Astrocyte (in vitro differentiated cells and primary cell): ENCODE measurements around the gene BRICD5. TPM values are rescaled to one million over a fixed set of nuclear protein-coding genes. Genes with fewer than 3 reads are reported as not detected.

ENCODE experiments used
- DNase-seq: peaks from one replicate; pipeline ENCODE4 v3.0.0-alpha.2; 2010; ENCODE audit warnings: low read depth
- FAIRE-seq: peaks from 2 replicates; lab custom pipeline; 2011; peaks lifted over from hg19 to GRCh38; lab: Jason Lieb, UNC
- H2AFZ ChIP-seq: 2 replicates; pipeline ENCODE4 v1.6.0; 2012; ENCODE audit warnings: low read depth, low read length, inconsistent platforms
- H3K27ac ChIP-seq: 2 replicates; pipeline ENCODE4 v1.5.1; 2011; ENCODE audit warnings: low read depth, low read length, inconsistent platforms
- H3K27me3 ChIP-seq: 2 replicates; pipeline ENCODE4 v1.6.0; 2011; ENCODE audit warnings: low read length, inconsistent platforms; ENCODE audit not compliant: insufficient read depth
- H3K36me3 ChIP-seq: 2 replicates; pipeline ENCODE4 v1.5.1; 2011; ENCODE audit warnings: low read length, inconsistent platforms; ENCODE audit not compliant: insufficient read depth
- H3K4me1 ChIP-seq: 2 replicates; pipeline ENCODE4 v1.5.1; 2011; ENCODE audit warnings: low read length, inconsistent platforms; ENCODE audit not compliant: insufficient read depth
- H3K4me2 ChIP-seq: 2 replicates; pipeline ENCODE4 v1.6.0; 2012; ENCODE audit warnings: low read length, inconsistent platforms
- H3K4me3 ChIP-seq: 2 replicates; pipeline ENCODE4 v1.5.1; 2011; ENCODE audit warnings: low read depth, mild to moderate bottlenecking, low read length, inconsistent platforms; ENCODE audit not compliant: insufficient read depth
- H3K79me2 ChIP-seq: 2 replicates; pipeline ENCODE4 v1.6.0; 2012; ENCODE audit warnings: mild to moderate bottlenecking, low read length, inconsistent platforms; ENCODE audit not compliant: insufficient read depth
- H3K9ac ChIP-seq: 2 replicates; pipeline ENCODE4 v1.6.0; 2012; ENCODE audit warnings: mild to moderate bottlenecking, low read length, inconsistent platforms
- H3K9me3 ChIP-seq: 2 replicates; pipeline ENCODE4 v1.5.1; 2012; ENCODE audit warnings: low read depth, mild to moderate bottlenecking, low read length, inconsistent platforms; ENCODE audit not compliant: insufficient read depth
- H4K20me1 ChIP-seq: 2 replicates; pipeline ENCODE4 v1.6.0; 2012; ENCODE audit warnings: low read length, inconsistent platforms; ENCODE audit not compliant: insufficient read depth
- H3K27ac Mint-ChIP-seq: one replicate; pipeline ENCODE4 v1.8.0; 2021; ENCODE audit warnings: mild to moderate bottlenecking, mixed read lengths; ENCODE audit not compliant: unreplicated experiment
- H3K27me3 Mint-ChIP-seq: one replicate; pipeline ENCODE4 v1.8.0; 2021; ENCODE audit warnings: low read depth, mixed read lengths; ENCODE audit not compliant: unreplicated experiment
- H3K36me3 Mint-ChIP-seq: one replicate; pipeline ENCODE4 v1.8.0; 2021; ENCODE audit warnings: low read depth, mixed read lengths; ENCODE audit not compliant: unreplicated experiment
- H3K4me1 Mint-ChIP-seq: one replicate; pipeline ENCODE4 v1.8.0; 2021; ENCODE audit warnings: low read depth, mixed read lengths; ENCODE audit not compliant: unreplicated experiment
- H3K4me3 Mint-ChIP-seq: one replicate; pipeline ENCODE4 v1.8.0; 2021; ENCODE audit warnings: mild to moderate bottlenecking, moderate library complexity, mixed read lengths; ENCODE audit not compliant: unreplicated experiment
- H3K9me3 Mint-ChIP-seq: one replicate; pipeline ENCODE4 v1.8.0; 2021; ENCODE audit warnings: mild to moderate bottlenecking, mixed read lengths; ENCODE audit not compliant: unreplicated experiment
- CTCF ChIP-seq: IDR thresholded peaks from 2 replicates; pipeline ENCODE4 v1.5.1; 2011; ENCODE audit warnings: low read depth, mild to moderate bottlenecking, inconsistent platforms, low read length, moderate library complexity; ENCODE audit not compliant: insufficient read depth
- EZH2 ChIP-seq: IDR thresholded peaks from 2 replicates; pipeline ENCODE4 v1.6.1; 2012; ENCODE audit warnings: mild to moderate bottlenecking, low read length, inconsistent platforms; ENCODE audit not compliant: insufficient read depth
- total RNA-seq: library from RNA; stranded (reverse); gene quantifications from 2 replicates; pipeline ENCODE4 v1.2.1, GENCODE V29; 2021

Gene BRICD5
- total RNA-seq, 1 donor from 2014 or later, result 6.4 TPM

DNA sequence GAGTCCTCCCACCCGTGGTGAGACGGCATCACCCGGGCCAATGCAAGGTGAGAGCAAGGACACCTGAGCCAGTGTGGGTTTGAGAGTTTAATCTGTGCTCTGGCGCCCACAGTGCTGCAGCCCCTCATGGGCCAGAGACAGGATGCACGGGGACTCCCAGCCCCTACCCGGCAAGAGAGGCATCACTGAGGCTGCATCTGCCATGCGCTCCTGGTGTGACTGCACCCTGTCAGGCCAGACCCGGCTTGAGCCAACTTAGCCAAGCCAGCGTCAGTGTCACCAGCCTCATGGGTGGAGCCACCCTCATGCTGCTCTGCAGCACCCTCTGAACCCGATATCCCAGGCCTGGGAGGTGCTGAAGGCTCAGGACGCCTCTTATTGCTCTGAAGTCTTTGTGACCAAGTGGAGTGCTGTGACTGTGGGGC, 1.3 kb upstream of the BRICD5 start:
- DNase-seq (no peak), FAIRE-seq (no peak)
- Histone ChIP-seq H3K4me1 (peaks cover 19% of the 10 kb centered on the region), H2AFZ (no peak overlapping the region), H3K27me3 (no peaks in the 10 kb centered on the region), H3K9ac (no peak overlapping the region), H3K4me3 (no peak overlapping the region), H3K79me2 (peaks cover 35% of the 10 kb centered on the region), H4K20me1 (peaks cover 30% of the 10 kb centered on the region), H3K9me3 (no peaks in the 10 kb centered on the region), H3K4me2 (peak overlapping the region; percentile 85), H3K27ac (no peak overlapping the region), H3K36me3 (no peaks in the 10 kb centered on the region)
- Mint-ChIP-seq H3K27me3 (no peaks in the 10 kb centered on the region), H3K36me3 (peaks cover 4% of the 10 kb centered on the region), H3K4me3 (peak overlapping the region; percentile 9), H3K27ac (no peak overlapping the region), H3K4me1 (peaks cover 12% of the 10 kb centered on the region), H3K9me3 (no peaks in the 10 kb centered on the region)
- no peak for TF ChIP-seq CTCF
- no peak for TF ChIP-seq EZH2

DNA sequence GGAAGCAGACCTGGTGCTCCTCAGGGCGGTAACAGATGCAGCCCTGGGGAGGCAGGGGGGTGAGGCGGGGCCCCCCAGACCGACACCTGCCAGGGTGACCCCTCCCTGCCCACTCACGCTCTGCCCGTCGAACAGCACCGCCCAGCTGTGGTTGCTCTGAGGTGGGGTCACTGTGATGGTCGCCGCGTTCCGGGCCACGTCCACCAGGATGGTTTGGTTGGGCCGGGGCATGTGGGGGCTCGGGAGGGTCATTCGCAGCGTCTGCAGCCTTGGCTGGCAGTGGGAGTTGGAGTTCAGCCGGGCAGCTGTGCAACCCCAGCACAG, 692 bp downstream of the BRICD5 start:
- no peak overlapping the region for H3K27ac ChIP-seq
- H3K9me3 ChIP-seq, result no peaks in the 10 kb centered on the region
- H3K9ac ChIP-seq, result no peak overlapping the region
- Mint-ChIP-seq H3K27me3 (no peaks in the 10 kb centered on the region), H3K4me1 (peaks cover 17% of the 10 kb centered on the region), H3K9me3 (no peaks in the 10 kb centered on the region), H3K36me3 (peaks cover 4% of the 10 kb centered on the region), H3K4me3 (no peak overlapping the region), H3K27ac (no peak overlapping the region)
- no peaks in the 10 kb centered on the region for H3K36me3 ChIP-seq
- peaks cover 30% of the 10 kb centered on the region for H4K20me1 ChIP-seq
- no peak for FAIRE-seq
- no peak overlapping the region for H2AFZ ChIP-seq
- H3K4me3 ChIP-seq, result no peak overlapping the region
- H3K4me1 ChIP-seq, result peaks cover 24% of the 10 kb centered on the region
- TF ChIP-seq EZH2 (no peak), CTCF (no peak)
- H3K4me2 ChIP-seq, result no peak overlapping the region
- peaks cover 48% of the 10 kb centered on the region for H3K79me2 ChIP-seq
- H3K27me3 ChIP-seq, result no peaks in the 10 kb centered on the region
- no peak for DNase-seq

DNA sequence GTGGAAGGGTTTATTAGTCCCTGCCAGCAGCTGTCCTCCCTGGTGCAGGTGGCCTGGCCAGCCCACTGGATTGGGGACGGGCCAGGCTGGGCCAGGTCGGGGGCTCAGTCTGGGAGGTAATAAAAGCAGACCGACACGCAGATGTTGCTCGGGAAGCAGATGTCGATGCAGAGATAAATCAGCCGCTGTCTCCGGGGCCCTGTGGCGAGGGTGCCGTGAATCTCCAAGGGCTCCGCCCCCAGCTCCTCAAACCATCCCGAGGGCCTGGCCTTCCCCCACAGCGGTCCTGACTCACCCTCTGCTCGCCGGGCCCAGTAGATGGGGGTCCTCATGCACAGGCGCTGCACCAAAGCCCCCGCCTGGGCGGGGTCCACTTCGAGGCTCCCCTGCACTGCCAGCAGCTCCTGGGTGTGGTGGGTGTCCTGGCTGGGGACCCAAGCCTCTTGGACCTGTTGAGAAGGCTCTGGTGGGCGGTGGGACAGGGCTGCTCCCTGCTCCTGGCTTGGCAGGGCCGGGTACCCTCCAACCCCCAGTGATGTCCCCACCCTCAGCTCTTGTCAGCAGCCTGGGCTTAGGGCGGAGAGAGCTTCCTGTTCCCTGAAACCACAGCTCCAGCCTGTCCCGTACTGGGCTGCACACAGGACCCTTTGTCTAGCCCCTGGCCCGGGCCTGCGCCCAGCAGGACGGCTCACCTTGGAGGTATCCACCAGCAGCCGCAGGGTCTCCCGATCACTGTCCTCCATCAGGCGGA, 1.2 kb downstream of the BRICD5 start:
- peaks cover 17% of the 10 kb centered on the region for H3K4me1 Mint-ChIP-seq
- H3K36me3 Mint-ChIP-seq, result peaks cover 4% of the 10 kb centered on the region
- no peaks in the 10 kb centered on the region for H3K27me3 Mint-ChIP-seq
- H3K4me3 Mint-ChIP-seq, result no peak overlapping the region
- no peak overlapping the region for H3K27ac Mint-ChIP-seq
- Histone ChIP-seq H3K4me3 (no peak overlapping the region), H3K27ac (no peak overlapping the region), H2AFZ (no peak overlapping the region), H3K4me1 (peaks cover 27% of the 10 kb centered on the region), H3K79me2 (peaks cover 47% of the 10 kb centered on the region), H3K27me3 (no peaks in the 10 kb centered on the region), H3K9me3 (no peaks in the 10 kb centered on the region), H4K20me1 (peaks cover 30% of the 10 kb centered on the region), H3K9ac (no peak overlapping the region), H3K36me3 (no peaks in the 10 kb centered on the region), H3K4me2 (no peak overlapping the region)
- DNase-seq, result no peak
- H3K9me3 Mint-ChIP-seq, result no peaks in the 10 kb centered on the region
- no peak for FAIRE-seq
- TF ChIP-seq EZH2, result no peak
- TF ChIP-seq CTCF, result no peak
